ENCODE measurements around the gene FOXA2.

GRCh38 chr20:22531756-22532155 is 52.6 kb downstream of the FOXA2 start:
- no peak for TF ChIP-seq CTCF (IDR thresholded peaks at IDR 0.05)
- TF ChIP-seq POLR2A (IDR thresholded peaks at IDR 0.05): no peak
